DOHH2 (cell line): ENCODE measurements around the gene MPC2.
"Not testable (repeated sequence)": the region's sequence is repeated elsewhere in the genome, so short reads cannot be mapped to it uniquely, and the experiment has no call there.

ENCODE experiments used
- H3F3A ChIP-seq: fragments of 200-600 bp; sonication (generic), shearing (Covaris generic); 2 replicates; pipeline ENCODE4 v1.6.0; 2016; ENCODE audit warnings: antibody characterized with exemption, mild to moderate bottlenecking; ENCODE audit not compliant: control insufficient read depth, insufficient read depth
- H3K27ac ChIP-seq: fragments of 200-600 bp; sonication (generic); 2 replicates; pipeline ENCODE4 v1.5.1; 2014; ENCODE audit warnings: low read depth, mild to moderate bottlenecking, low read length, moderate library complexity
- H3K27me3 ChIP-seq: fragments of 200-600 bp; sonication (generic); 2 replicates; pipeline ENCODE4 v1.6.1; 2014; ENCODE audit warnings: mild to moderate bottlenecking, low read length, mixed read lengths; ENCODE audit not compliant: control insufficient read depth
- H3K36me3 ChIP-seq: fragments of 200-600 bp; sonication (generic); 2 replicates; pipeline ENCODE4 v1.6.1; 2014; ENCODE audit warnings: mild to moderate bottlenecking, low read length, moderate library complexity, mixed read lengths; ENCODE audit not compliant: control insufficient read depth
- H3K4me1 ChIP-seq: fragments of 200-600 bp; sonication (generic); 2 replicates; pipeline ENCODE4 v1.6.1; 2014; ENCODE audit warnings: mild to moderate bottlenecking, low read length, mixed read lengths; ENCODE audit not compliant: control insufficient read depth
- H3K4me2 ChIP-seq: fragments of 200-600 bp; sonication (generic); 2 replicates; pipeline ENCODE4 v1.6.0; 2014; ENCODE audit warnings: mild to moderate bottlenecking, low read length, moderate library complexity
- H3K4me3 ChIP-seq: fragments of 200-600 bp; sonication (generic); 2 replicates; pipeline ENCODE4 v1.5.1; 2014; ENCODE audit warnings: mild to moderate bottlenecking, low read length, mixed read lengths
- H3K79me2 ChIP-seq: fragments of 200-600 bp; sonication (generic); 2 replicates; pipeline ENCODE4 v1.6.1; 2014; ENCODE audit warnings: mild to moderate bottlenecking, low read length, mixed read lengths; ENCODE audit not compliant: control insufficient read depth
- H3K9me2 ChIP-seq: fragments of 200-600 bp; sonication (generic); replicated peaks from 2 replicates; pipeline ENCODE4 v1.6.1; 2014; ENCODE audit warnings: mild to moderate bottlenecking, low read length, mixed read lengths; ENCODE audit not compliant: control insufficient read depth
- H3K9me3 ChIP-seq: fragments of 200-600 bp; sonication (generic); 2 replicates; pipeline ENCODE4 v1.6.1; 2014; ENCODE audit warnings: antibody characterized with exemption, low read length, mixed read lengths; ENCODE audit not compliant: control insufficient read depth, insufficient read depth
- H4K20me1 ChIP-seq: fragments of 200-600 bp; sonication (generic); 2 replicates; pipeline ENCODE4 v1.6.0; 2014; ENCODE audit warnings: low read depth, mild to moderate bottlenecking, antibody characterized with exemption, low read length, moderate library complexity; ENCODE audit not compliant: control insufficient read depth, insufficient read depth
- CTCF ChIP-seq: fragments of 200-600 bp; sonication (generic); IDR thresholded peaks from one replicate; pipeline ENCODE4 v1.5.1; 2014; ENCODE audit warnings: antibody characterized with exemption, mild to moderate bottlenecking, low read depth, low read length; ENCODE audit not compliant: poor library complexity, severe bottlenecking
- EZH2phosphoT487 ChIP-seq: fragments of 200-600 bp; sonication (generic); IDR thresholded peaks from 2 replicates; pipeline ENCODE4 v1.6.1; 2017; ENCODE audit warnings: borderline replicate concordance, mild to moderate bottlenecking, antibody characterized with exemption, low read length, moderate library complexity, mixed read lengths

The MPC2 gene

GRCh38 chr1:167878372-167879160 is 58.3 kb downstream of the MPC2 start:
- no peak overlapping the region for H3K4me3 ChIP-seq
- no peaks in the 10 kb centered on the region for H3K27me3 ChIP-seq
- H3K9me2 ChIP-seq, result no peaks in the 10 kb centered on the region
- H4K20me1 ChIP-seq, result no peaks in the 10 kb centered on the region
- no peaks in the 10 kb centered on the region for H3F3A ChIP-seq
- no peaks in the 10 kb centered on the region for H3K9me3 ChIP-seq
- H3K4me1 ChIP-seq, result no peaks in the 10 kb centered on the region
- TF ChIP-seq EZH2phosphoT487 (no peak), CTCF (no peak)
- no peak overlapping the region for H3K27ac ChIP-seq
- no peaks in the 10 kb centered on the region for H3K36me3 ChIP-seq
- no peaks in the 10 kb centered on the region for H3K79me2 ChIP-seq
- no peak overlapping the region for H3K4me2 ChIP-seq

- Histone ChIP-seq H3K4me3 (no peak overlapping the region), H3K9me3 (no peaks in the 10 kb centered on the region), H3K9me2 (no peaks in the 10 kb centered on the region), H4K20me1 (no peaks in the 10 kb centered on the region), H3K36me3 (no peaks in the 10 kb centered on the region), H3K4me2 (no peak overlapping the region), H3K79me2 (no peaks in the 10 kb centered on the region), H3K27me3 (no peaks in the 10 kb centered on the region), H3K27ac (no peak overlapping the region), H3F3A (no peaks in the 10 kb centered on the region), H3K4me1 (no peaks in the 10 kb centered on the region)
- TF ChIP-seq EZH2phosphoT487, result no peak
- no peak for TF ChIP-seq CTCF
Measured at GRCh38 chr1:167876597-167877175, 60.2 kb downstream of the MPC2 start.

- no peaks in the 10 kb centered on the region for H4K20me1 ChIP-seq
- no peaks in the 10 kb centered on the region for H3K9me3 ChIP-seq
- H3K27ac ChIP-seq, result no peak overlapping the region
- H3F3A ChIP-seq, result no peaks in the 10 kb centered on the region
- H3K9me2 ChIP-seq, result no peaks in the 10 kb centered on the region
- H3K36me3 ChIP-seq, result no peaks in the 10 kb centered on the region
- no peaks in the 10 kb centered on the region for H3K27me3 ChIP-seq
- TF ChIP-seq EZH2phosphoT487, result no peak
- TF ChIP-seq CTCF, result no peak
- no peaks in the 10 kb centered on the region for H3K79me2 ChIP-seq
- no peaks in the 10 kb centered on the region for H3K4me1 ChIP-seq
- H3K4me3 ChIP-seq, result no peak overlapping the region
- H3K4me2 ChIP-seq, result no peak overlapping the region
Measured at GRCh38 chr1:167871331-167871730, 65.5 kb downstream of the MPC2 start.

- H3K4me2 ChIP-seq, H3K27ac ChIP-seq, H3K9me2 ChIP-seq, H3K4me1 ChIP-seq, H3K9me3 ChIP-seq, H3K27me3 ChIP-seq, H3K4me3 ChIP-seq, H3K79me2 ChIP-seq, H3F3A ChIP-seq, H4K20me1 ChIP-seq, H3K36me3 ChIP-seq: not testable (repeated sequence)
Measured at GRCh38 chr1:167869157-167870001, 67.5 kb downstream of the MPC2 start.

GRCh38 chr1:167866739-167867414 is 70.0 kb downstream of the MPC2 start:
- H3K27ac ChIP-seq, H3K9me2 ChIP-seq, H3K27me3 ChIP-seq, H3K36me3 ChIP-seq, H3K4me2 ChIP-seq, H3K9me3 ChIP-seq, H4K20me1 ChIP-seq, H3K4me3 ChIP-seq, H3K79me2 ChIP-seq, H3F3A ChIP-seq, H3K4me1 ChIP-seq: not testable (repeated sequence)
